CD4-positive, alpha-beta T cell (primary cell): ENCODE data around the gene TNP2. TPM values are rescaled to one million over a fixed set of nuclear protein-coding genes. Genes with fewer than 3 reads are reported as not detected.

Source experiments
- ATAC-seq: fragments of 200-7000 bp; cut with Tn5 transposase; one replicate; pipeline ENCODE4 v1.10.0; 2022; ENCODE audit warnings: mild to moderate bottlenecking; ENCODE audit not compliant: poor library complexity
- CTCF ChIA-PET: fragments of 350-600 bp; sonication (Branson Sonifier 250); formaldehyde crosslinking; loops from one replicate; lab custom pipeline; 2021; ENCODE audit warnings: antibody characterized with exemption, inconsistent platforms; lab: Charles Lee
- POLR2A ChIA-PET: fragments of 350-600 bp; sonication (Branson Sonifier 250); formaldehyde crosslinking; loops from one replicate; lab custom pipeline; 2021; ENCODE audit warnings: antibody characterized with exemption, inconsistent platforms; lab: Charles Lee
- DNase-seq, 14 experiments: peaks; one replicate each; pipeline ENCODE4 v3.0.0-alpha.2; 2013 to 2020; ENCODE audit warnings: mixed read lengths in 2 of 14
- H3K27ac ChIP-seq, 2 donors: one replicate each; pipeline versions ENCODE4 v1.5.1 to v1.7.0; 2013; ENCODE audit warnings: low read length in 2 of 2, low read depth in 1 of 2, mild to moderate bottlenecking in 1 of 2
- H3K27me3 ChIP-seq, 2 experiments: 1 replicate in 1 of 2; 2 replicates in 1 of 2; pipeline versions ENCODE4 v1.6.1 to v1.7.0; 2013; ENCODE audit warnings: low read length in 2 of 2, control low read depth in 1 of 2, mild to moderate bottlenecking in 1 of 2, moderate library complexity in 1 of 2; ENCODE audit not compliant: insufficient read depth in 2 of 2, control insufficient read depth in 1 of 2
- H3K36me3 ChIP-seq: one replicate; pipeline ENCODE4 v1.6.1; 2013; ENCODE audit warnings: low read length, control low read depth; ENCODE audit not compliant: insufficient read depth
- H3K4me1 ChIP-seq: one replicate; pipeline ENCODE4 v1.6.1; 2013; ENCODE audit warnings: low read length, control low read depth; ENCODE audit not compliant: insufficient read depth
- H3K4me3 ChIP-seq: one replicate; pipeline ENCODE4 v1.5.1; 2013; ENCODE audit warnings: mild to moderate bottlenecking, low read length, moderate library complexity
- H3K9me3 ChIP-seq, 2 experiments: 1 replicate in 1 of 2; 2 replicates in 1 of 2; pipeline versions ENCODE4 v1.6.1 to v1.7.0; 2013; ENCODE audit warnings: low read length in 2 of 2, mild to moderate bottlenecking in 2 of 2, control low read depth in 1 of 2, moderate library complexity in 1 of 2; ENCODE audit not compliant: control insufficient read depth in 1 of 2, insufficient read depth in 1 of 2
- H3K27ac Mint-ChIP-seq: one replicate; pipeline ENCODE4 v1.8.0; 2020; ENCODE audit warnings: mixed read lengths
- H3K27me3 Mint-ChIP-seq: one replicate; pipeline ENCODE4 v1.8.0; 2021; ENCODE audit warnings: mixed read lengths
- H3K36me3 Mint-ChIP-seq: one replicate; pipeline ENCODE4 v1.8.0; 2021; ENCODE audit warnings: low read depth, mixed read lengths
- H3K4me1 Mint-ChIP-seq: one replicate; pipeline ENCODE4 v1.8.0; 2021; ENCODE audit warnings: low read depth, mixed read lengths
- H3K4me3 Mint-ChIP-seq: one replicate; pipeline ENCODE4 v1.8.0; 2020; ENCODE audit warnings: mild to moderate bottlenecking, mixed read lengths
- H3K9me3 Mint-ChIP-seq: one replicate; pipeline ENCODE4 v1.8.0; 2020; ENCODE audit warnings: mixed read lengths
- intact Hi-C, 2 experiments: fragments of 100-400 bp; cut with DNase I in 1 of 2; cut with micrococcal nuclease in 1 of 2; formaldehyde crosslinking; loops; one replicate each; pipeline versions ENCODE4 v1.15.1 to v1.9.0; 2023 to 2025; cut with DNase I, micrococcal nuclease
- total RNA-seq, 174 experiments: library from RNA in 2 of 174; stranded (reverse) in 2 of 174; gene quantifications; one replicate each; pipeline ENCODE4 v1.2.3 and lab custom pipeline; 2021 to 2026
- TF ChIP-seq, protein P1 (sequence below): fragments of 200-600 bp; IDR thresholded peaks from one replicate; pipeline ENCODE4 v1.8.0; 2022; ENCODE audit warnings: antibody characterized with exemption, mild to moderate bottlenecking

TNP2 gene
- total RNA-seq, 2 experiments from 2014 or later, result not detected

DNA sequence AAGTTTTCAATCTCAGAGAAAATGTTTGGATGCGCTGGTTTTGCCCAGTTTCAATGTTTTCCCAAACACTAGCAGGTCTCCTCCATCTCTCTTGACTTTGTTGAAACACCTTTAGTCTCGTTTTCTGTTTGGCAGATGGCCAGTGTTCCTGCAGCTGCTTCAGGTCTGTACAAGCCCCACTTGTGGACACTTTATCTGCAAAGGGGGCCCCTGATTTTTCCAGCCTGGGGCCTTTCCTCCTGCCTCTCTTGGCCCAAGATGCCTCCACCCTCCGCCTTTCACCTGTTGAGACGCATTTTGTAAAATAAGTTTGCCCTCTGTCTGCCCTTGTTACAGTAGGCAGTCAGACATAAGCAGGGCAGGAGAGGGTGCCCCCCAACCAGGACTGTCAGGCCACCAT lies 33.9 kb upstream of the TNP2 start:
- ChIA-PET POLR2A (no interaction called here), CTCF (no interaction called here)
- Mint-ChIP-seq H3K27ac (no peak overlapping the region), H3K36me3 (no peaks in the 10 kb centered on the region), H3K27me3 (no peaks in the 10 kb centered on the region), H3K4me3 (no peak overlapping the region), H3K4me1 (peaks cover 12% of the 10 kb centered on the region), H3K9me3 (no peaks in the 10 kb centered on the region)
- TF ChIP-seq, protein P1, sequence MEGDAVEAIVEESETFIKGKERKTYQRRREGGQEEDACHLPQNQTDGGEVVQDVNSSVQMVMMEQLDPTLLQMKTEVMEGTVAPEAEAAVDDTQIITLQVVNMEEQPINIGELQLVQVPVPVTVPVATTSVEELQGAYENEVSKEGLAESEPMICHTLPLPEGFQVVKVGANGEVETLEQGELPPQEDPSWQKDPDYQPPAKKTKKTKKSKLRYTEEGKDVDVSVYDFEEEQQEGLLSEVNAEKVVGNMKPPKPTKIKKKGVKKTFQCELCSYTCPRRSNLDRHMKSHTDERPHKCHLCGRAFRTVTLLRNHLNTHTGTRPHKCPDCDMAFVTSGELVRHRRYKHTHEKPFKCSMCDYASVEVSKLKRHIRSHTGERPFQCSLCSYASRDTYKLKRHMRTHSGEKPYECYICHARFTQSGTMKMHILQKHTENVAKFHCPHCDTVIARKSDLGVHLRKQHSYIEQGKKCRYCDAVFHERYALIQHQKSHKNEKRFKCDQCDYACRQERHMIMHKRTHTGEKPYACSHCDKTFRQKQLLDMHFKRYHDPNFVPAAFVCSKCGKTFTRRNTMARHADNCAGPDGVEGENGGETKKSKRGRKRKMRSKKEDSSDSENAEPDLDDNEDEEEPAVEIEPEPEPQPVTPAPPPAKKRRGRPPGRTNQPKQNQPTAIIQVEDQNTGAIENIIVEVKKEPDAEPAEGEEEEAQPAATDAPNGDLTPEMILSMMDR, result no peak
- Histone ChIP-seq H3K27ac (no peak overlapping the region), H3K4me3 (no peak overlapping the region), H3K4me1 (peaks cover 11% of the 10 kb centered on the region), H3K27me3 (no peaks in the 10 kb centered on the region), H3K9me3 (no peaks in the 10 kb centered on the region), H3K36me3 (no peaks in the 10 kb centered on the region)
- DNase-seq (no peak), ATAC-seq (no peak)
- intact Hi-C loops, result no loop called here

DNA sequence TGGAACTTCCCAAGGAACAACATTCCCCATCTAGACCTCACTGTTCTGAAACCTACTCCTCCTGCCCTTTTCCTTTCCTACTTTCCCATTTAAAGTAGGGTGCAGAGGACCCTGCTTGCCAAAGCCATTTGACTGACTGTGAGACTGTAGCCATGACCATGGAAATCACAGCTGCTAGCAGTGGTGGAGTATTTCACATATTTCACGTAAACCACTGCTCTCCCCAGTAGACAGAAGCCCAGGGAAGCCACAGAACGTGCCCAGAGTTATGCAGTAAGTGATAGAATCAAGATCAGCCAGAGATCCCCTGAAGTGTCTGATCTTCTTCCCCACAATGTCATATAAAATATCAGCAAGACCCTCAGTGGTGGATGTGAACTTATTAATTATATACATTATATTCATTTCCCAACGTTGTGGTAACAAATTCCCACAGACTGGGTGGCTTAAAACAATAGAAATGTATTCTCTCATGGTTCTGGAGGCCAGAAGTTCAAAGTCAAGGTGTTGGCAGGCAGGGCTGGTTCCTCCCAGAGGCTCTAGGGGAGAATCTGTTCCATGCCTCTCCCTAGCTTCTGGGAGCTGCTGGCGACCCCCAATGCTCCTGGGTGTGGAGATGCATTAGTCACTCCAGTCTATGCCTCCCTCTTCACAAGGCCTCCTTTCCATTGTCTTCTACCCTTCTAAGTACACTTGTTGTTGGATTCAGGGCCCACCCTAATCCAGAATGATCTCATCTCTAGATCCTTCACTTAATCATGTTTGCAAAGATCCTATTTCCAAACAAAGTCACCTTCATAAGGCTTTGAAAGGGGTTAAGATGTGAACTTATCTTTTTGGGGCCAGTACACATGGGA lies 32.7 kb upstream of the TNP2 start:
- no peak overlapping the region for H3K27ac Mint-ChIP-seq
- DNase-seq (no peak), ATAC-seq (no peak)
- ChIA-PET POLR2A (no interaction called here), CTCF (no interaction called here)
- Histone ChIP-seq H3K4me3 (no peak overlapping the region), H3K4me1 (peaks cover 22% of the 10 kb centered on the region), H3K27me3 (no peaks in the 10 kb centered on the region), H3K9me3 (no peaks in the 10 kb centered on the region), H3K36me3 (no peaks in the 10 kb centered on the region), H3K27ac (no peak overlapping the region)
- no peak overlapping the region for H3K4me3 Mint-ChIP-seq
- H3K4me1 Mint-ChIP-seq, result peaks cover 23% of the 10 kb centered on the region
- H3K36me3 Mint-ChIP-seq, result no peaks in the 10 kb centered on the region
- intact Hi-C loops, result no loop called here
- TF ChIP-seq, protein P1, result no peak
- H3K27me3 Mint-ChIP-seq, result no peaks in the 10 kb centered on the region
- H3K9me3 Mint-ChIP-seq, result no peaks in the 10 kb centered on the region

DNA sequence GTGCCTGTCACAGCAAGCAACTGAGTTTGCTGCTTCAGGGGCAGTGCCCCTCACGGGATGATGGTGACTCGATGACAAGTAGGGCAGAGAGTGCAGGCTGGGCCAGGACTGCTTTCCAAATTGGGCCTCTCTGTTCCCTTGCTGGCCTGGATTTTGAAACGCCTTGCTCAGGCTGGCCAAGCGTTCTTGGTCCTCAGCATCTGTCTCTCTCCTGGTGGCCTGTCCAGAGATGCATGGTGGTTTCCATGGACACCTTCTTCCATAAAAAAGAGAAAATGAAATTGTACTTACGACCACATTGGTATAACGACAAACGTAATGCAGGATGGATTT lies 31.4 kb upstream of the TNP2 start:
- Mint-ChIP-seq H3K4me3 (no peak overlapping the region), H3K9me3 (no peaks in the 10 kb centered on the region), H3K36me3 (no peaks in the 10 kb centered on the region), H3K4me1 (peaks cover 26% of the 10 kb centered on the region), H3K27me3 (no peaks in the 10 kb centered on the region), H3K27ac (no peak overlapping the region)
- Histone ChIP-seq H3K9me3 (no peaks in the 10 kb centered on the region), H3K4me1 (peaks cover 24% of the 10 kb centered on the region), H3K4me3 (no peak overlapping the region), H3K27me3 (no peaks in the 10 kb centered on the region), H3K27ac (no peak overlapping the region), H3K36me3 (no peaks in the 10 kb centered on the region)
- ChIA-PET CTCF (no interaction called here), POLR2A (no interaction called here)
- ATAC-seq (no peak), DNase-seq (no peak)
- TF ChIP-seq, protein P1, result no peak
- intact Hi-C loops, result no loop called here
